Measurements from ENCODE around the gene PDZRN3. TPM values are rescaled to one million over a fixed set of nuclear protein-coding genes. Genes with fewer than 3 reads are reported as not detected.

Gene PDZRN3
- total RNA-seq, 1 donor from 2014 or later: 18.2 TPM

GRCh38 chr3:73411545-73411944, 213.2 kb downstream of the PDZRN3 start:
- ATAC-seq: no peak

GRCh38 chr3:73409138-73409763, 215.5 kb downstream of the PDZRN3 start:
- peak; percentile 36 for ATAC-seq

GRCh38 chr3:73408634-73409033, 216.1 kb downstream of the PDZRN3 start:
- ATAC-seq: no peak

- no peak for ATAC-seq
These were observed 217.2 kb downstream of the PDZRN3 start for GRCh38 chr3:73407577-73407976.

GRCh38 chr3:73405853-73406252, 218.9 kb downstream of the PDZRN3 start:
- no peak for ATAC-seq

- ATAC-seq: no peak
These were observed 219.7 kb downstream of the PDZRN3 start for GRCh38 chr3:73405000-73405399.

GRCh38 chr3:73404435-73404834, 220.3 kb downstream of the PDZRN3 start:
- ATAC-seq: no peak

GRCh38 chr3:73403444-73403843, 221.3 kb downstream of the PDZRN3 start:
- no peak for ATAC-seq

- ATAC-seq: no peak
These were observed 223.0 kb downstream of the PDZRN3 start for GRCh38 chr3:73401616-73402279.

GRCh38 chr3:73401059-73401458, 223.7 kb downstream of the PDZRN3 start:
- ATAC-seq: no peak

- ATAC-seq: no peak
These were observed 225.0 kb downstream of the PDZRN3 start for GRCh38 chr3:73399666-73400253.

- ATAC-seq: no peak
These were observed 225.6 kb downstream of the PDZRN3 start for GRCh38 chr3:73399106-73399505.

- ATAC-seq: no peak
These were observed 226.7 kb downstream of the PDZRN3 start for GRCh38 chr3:73398084-73398483.

GRCh38 chr3:73394240-73394639, 230.5 kb downstream of the PDZRN3 start:
- ATAC-seq: no peak

- ATAC-seq: no peak
These were observed 231.7 kb downstream of the PDZRN3 start for GRCh38 chr3:73393005-73393404.

GRCh38 chr3:73391984-73392383, 232.8 kb downstream of the PDZRN3 start:
- no peak for ATAC-seq

GRCh38 chr3:73389928-73390327, 234.8 kb downstream of the PDZRN3 start:
- ATAC-seq: no peak

GRCh38 chr3:73389117-73389813, 235.5 kb downstream of the PDZRN3 start:
- peak; percentile 39 for ATAC-seq

- no peak for ATAC-seq
These were observed 239.2 kb downstream of the PDZRN3 start for GRCh38 chr3:73385568-73385967.

- no peak for ATAC-seq
These were observed 240.4 kb downstream of the PDZRN3 start for GRCh38 chr3:73384091-73384906.

- no peak for ATAC-seq
These were observed 241.2 kb downstream of the PDZRN3 start for GRCh38 chr3:73383470-73384049.

GRCh38 chr3:73381551-73381950, 243.2 kb downstream of the PDZRN3 start:
- no peak for ATAC-seq
